GM21423 (cell line): ENCODE results near the gene WNT9B.

Source experiments
- ATAC-seq: cut with Tn5 transposase; IDR thresholded peaks from one replicate; pipeline ENCODE4 v1.9.1; 2021; ENCODE audit warnings: mild to moderate bottlenecking, moderate library complexity; ENCODE audit not compliant: unreplicated experiment

The WNT9B gene

GRCh38 chr17:46853896-46854444, 2.6 kb downstream of the WNT9B start:
- no peak for ATAC-seq

GRCh38 chr17:46854515-46854914, 3.1 kb downstream of the WNT9B start:
- ATAC-seq: no peak

- ATAC-seq: no peak
Measured at GRCh38 chr17:46854948-46855347, 3.6 kb downstream of the WNT9B start.

- no peak for ATAC-seq
Measured at GRCh38 chr17:46857600-46857999, 6.2 kb downstream of the WNT9B start.

- no peak for ATAC-seq
Measured at GRCh38 chr17:46859996-46860395, 8.6 kb downstream of the WNT9B start.

GRCh38 chr17:46862949-46863348, 11.6 kb downstream of the WNT9B start:
- no peak for ATAC-seq

GRCh38 chr17:46863383-46864121, 12.2 kb downstream of the WNT9B start:
- no peak for ATAC-seq

GRCh38 chr17:46865100-46865499, 13.7 kb downstream of the WNT9B start:
- ATAC-seq: no peak

GRCh38 chr17:46866325-46866724, 14.9 kb downstream of the WNT9B start:
- no peak for ATAC-seq

- no peak for ATAC-seq
Measured at GRCh38 chr17:46866747-46867146, 15.4 kb downstream of the WNT9B start.

- ATAC-seq: no peak
Measured at GRCh38 chr17:46868689-46869187, 17.4 kb downstream of the WNT9B start.

- ATAC-seq: no peak
Measured at GRCh38 chr17:46869296-46869695, 17.9 kb downstream of the WNT9B start.

- no peak for ATAC-seq
Measured at GRCh38 chr17:46869975-46870803, 18.8 kb downstream of the WNT9B start.

- ATAC-seq: no peak
Measured at GRCh38 chr17:46872421-46872820, 21.0 kb downstream of the WNT9B start.

- no peak for ATAC-seq
Measured at GRCh38 chr17:46873941-46874645, 22.7 kb downstream of the WNT9B start.

- ATAC-seq: no peak
Measured at GRCh38 chr17:46874906-46875305, 23.5 kb downstream of the WNT9B start.

GRCh38 chr17:46875849-46876352, 24.5 kb downstream of the WNT9B start:
- ATAC-seq: no peak

GRCh38 chr17:46876353-46876887, 25.0 kb downstream of the WNT9B start:
- no peak for ATAC-seq

- ATAC-seq: no peak
Measured at GRCh38 chr17:46876926-46877325, 25.5 kb downstream of the WNT9B start.

GRCh38 chr17:46877466-46877865, 26.1 kb downstream of the WNT9B start:
- no peak for ATAC-seq

GRCh38 chr17:46878055-46878454, 26.7 kb downstream of the WNT9B start:
- ATAC-seq: no peak
